Stimulated activated naive CD8-positive, alpha-beta T cell treated with anti-CD3 and anti-CD28 coated beads, Interleukin-15, amount 100 ng/mL, for 72 hours (primary cell): Measurements from ENCODE around the gene SPRR1B.

Source experiments
- ATAC-seq: fragments of 150-1000 bp; cut with Tn5 transposase; 2 replicates; pipeline ENCODE4 v1.10.0; 2021; ENCODE audit warnings: mild to moderate bottlenecking, moderate library complexity
- DNase-seq, 2 donors: peaks; one replicate each; pipeline ENCODE4 v3.0.0; 2021 to 2022
- H3K27ac Mint-ChIP-seq, 2 donors: one replicate each; pipeline ENCODE4 v1.8.0; 2022; ENCODE audit warnings: mild to moderate bottlenecking in 2 of 2, mixed read lengths in 2 of 2, moderate library complexity in 2 of 2
- H3K27me3 Mint-ChIP-seq: one replicate; pipeline ENCODE4 v1.8.0; 2022; ENCODE audit warnings: mixed read lengths
- H3K4me1 Mint-ChIP-seq: one replicate; pipeline ENCODE4 v1.8.0; 2022; ENCODE audit warnings: mild to moderate bottlenecking, mixed read lengths
- H3K4me3 Mint-ChIP-seq, 2 donors: one replicate each; pipeline ENCODE4 v1.8.0; 2022; ENCODE audit warnings: mild to moderate bottlenecking in 2 of 2, mixed read lengths in 2 of 2, moderate library complexity in 1 of 2
- H3K9me3 Mint-ChIP-seq, 2 donors: one replicate each; pipeline ENCODE4 v1.8.0; 2022; ENCODE audit warnings: mixed read lengths in 2 of 2

SPRR1B gene

DNA sequence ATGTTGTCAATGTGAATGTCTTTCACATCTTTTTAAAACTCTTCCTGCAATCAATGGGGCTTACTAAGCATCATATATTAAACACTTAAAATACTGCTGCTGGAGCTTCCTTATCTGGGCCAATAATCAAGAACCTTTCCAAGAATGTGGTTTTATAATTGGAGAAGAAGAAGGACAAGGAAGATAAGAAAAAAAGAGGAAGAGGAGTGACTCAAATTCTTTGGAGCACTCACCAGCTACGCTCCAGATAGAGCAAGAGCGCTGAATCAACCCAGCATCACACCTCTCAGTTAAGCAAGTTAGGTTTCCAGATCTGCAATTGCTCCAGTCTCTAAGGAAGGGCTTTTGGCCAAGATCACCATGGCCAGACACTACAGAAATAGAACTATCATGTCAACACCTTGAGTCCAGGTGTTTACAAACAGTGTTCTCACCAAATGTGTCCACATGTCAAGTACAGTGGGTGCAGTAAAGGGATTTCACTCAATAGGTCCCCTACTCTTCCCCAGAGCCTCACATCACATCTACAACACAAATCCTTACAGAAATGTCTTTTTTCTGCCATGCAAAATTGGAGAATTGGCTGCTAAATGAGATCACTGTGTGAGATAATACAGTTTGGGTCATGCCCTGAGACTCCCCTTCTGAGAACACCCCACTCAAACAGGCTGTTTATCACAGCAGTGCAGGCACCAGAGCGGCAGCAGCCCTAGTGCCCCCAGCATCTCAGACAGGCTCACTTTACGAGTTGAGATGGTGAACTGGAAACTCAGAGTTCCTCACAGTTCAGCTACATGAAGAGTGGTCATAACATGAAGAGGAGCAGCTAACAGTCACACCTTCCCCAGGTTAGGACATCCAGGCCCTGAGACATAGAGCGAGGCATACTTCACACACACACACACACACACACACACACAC, 42.1 kb downstream of the SPRR1B start:
- H3K27me3 Mint-ChIP-seq, result peaks cover 13% of the 10 kb centered on the region

DNA sequence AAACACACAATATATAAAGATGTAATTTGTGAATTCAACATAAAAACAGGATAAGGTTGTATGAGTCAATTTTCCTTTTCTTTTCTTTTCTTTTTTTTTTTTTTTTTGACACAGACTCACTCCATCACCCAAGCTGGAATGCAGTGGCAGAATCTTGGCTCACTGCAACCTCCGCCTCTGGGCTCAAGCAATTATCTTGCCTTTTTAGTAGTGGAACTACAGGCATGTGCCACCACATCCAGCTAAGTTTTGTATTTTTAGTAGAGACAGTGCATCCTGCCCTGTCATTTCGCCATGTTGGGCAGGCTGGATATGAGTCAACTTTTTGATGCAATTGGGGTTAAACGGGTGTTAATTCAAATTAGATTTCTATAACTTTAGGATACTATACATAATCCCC, 50.7 kb downstream of the SPRR1B start:
- Mint-ChIP-seq H3K27me3 (peaks cover 36% of the 10 kb centered on the region), H3K9me3 (peaks cover 0 to 7% of the 10 kb centered on the region in 2 donors), H3K4me1 (no peaks in the 10 kb centered on the region), H3K27ac (no peak overlapping the region), H3K4me3 (no peak overlapping the region)
- no peak for DNase-seq
- ATAC-seq, result no peak

More for the DNA sequence above, 42.1 kb downstream of the SPRR1B start:
- DNase-seq (no peak), ATAC-seq (no peak)
- H3K4me3 Mint-ChIP-seq, result no peak overlapping the region
- no peak overlapping the region for H3K27ac Mint-ChIP-seq
- no peaks in the 10 kb centered on the region for H3K9me3 Mint-ChIP-seq
- no peaks in the 10 kb centered on the region for H3K4me1 Mint-ChIP-seq
